ENCODE data around the gene RYR1.

The RYR1 gene

DNA sequence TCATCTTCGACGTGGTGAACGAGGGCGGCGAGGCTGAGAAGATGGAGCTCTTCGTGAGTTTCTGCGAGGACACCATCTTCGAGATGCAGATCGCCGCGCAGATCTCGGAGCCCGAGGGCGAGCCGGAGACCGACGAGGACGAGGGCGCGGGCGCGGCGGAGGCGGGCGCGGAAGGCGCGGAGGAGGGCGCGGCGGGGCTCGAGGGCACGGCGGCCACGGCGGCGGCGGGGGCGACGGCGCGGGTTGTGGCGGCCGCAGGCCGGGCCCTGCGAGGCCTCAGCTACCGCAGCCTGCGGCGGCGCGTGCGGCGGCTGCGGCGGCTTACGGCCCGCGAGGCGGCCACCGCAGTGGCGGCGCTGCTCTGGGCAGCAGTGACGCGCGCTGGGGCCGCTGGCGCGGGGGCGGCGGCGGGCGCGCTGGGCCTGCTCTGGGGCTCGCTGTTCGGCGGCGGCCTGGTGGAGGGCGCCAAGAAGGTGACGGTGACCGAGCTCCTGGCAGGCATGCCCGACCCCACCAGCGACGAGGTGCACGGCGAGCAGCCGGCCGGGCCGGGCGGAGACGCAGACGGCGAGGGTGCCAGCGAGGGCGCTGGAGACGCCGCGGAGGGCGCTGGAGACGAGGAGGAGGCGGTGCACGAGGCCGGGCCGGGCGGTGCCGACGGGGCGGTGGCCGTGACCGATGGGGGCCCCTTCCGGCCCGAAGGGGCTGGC is 131.6 kb downstream of the RYR1 start:
- Histone ChIP-seq H3K36me3 (ENCODE audit: insufficient read depth, low read length) (no peaks in the 10 kb centered on the region), H3K4me3 (ENCODE audit: low read depth in 1 of 2, low read length in 2 of 2) (no peak overlapping the region), H3K79me2 (ENCODE audit: insufficient read depth, low read length) (no peaks in the 10 kb centered on the region), H3K4me2 (ENCODE audit: insufficient read depth, low read length) (no peak overlapping the region), H3K27ac (ENCODE audit: low read length) (no peak overlapping the region), H3K4me1 (ENCODE audit: insufficient read depth, low read length) (no peaks in the 10 kb centered on the region), H3K27me3 (ENCODE audit: insufficient read depth, low read length, poor library complexity) (no peaks in the 10 kb centered on the region), H4K20me1 (ENCODE audit: insufficient read depth, low read length) (no peaks in the 10 kb centered on the region; the same call in 1 of the 2 replicates), H3K9ac (ENCODE audit: low read depth, low read length) (no peak overlapping the region), H2AFZ (ENCODE audit: low read depth, low read length) (no peak overlapping the region), H3K9me3 (ENCODE audit: insufficient read depth, low read length, severe bottlenecking) (no peaks in the 10 kb centered on the region)
- TF ChIP-seq, protein P1, sequence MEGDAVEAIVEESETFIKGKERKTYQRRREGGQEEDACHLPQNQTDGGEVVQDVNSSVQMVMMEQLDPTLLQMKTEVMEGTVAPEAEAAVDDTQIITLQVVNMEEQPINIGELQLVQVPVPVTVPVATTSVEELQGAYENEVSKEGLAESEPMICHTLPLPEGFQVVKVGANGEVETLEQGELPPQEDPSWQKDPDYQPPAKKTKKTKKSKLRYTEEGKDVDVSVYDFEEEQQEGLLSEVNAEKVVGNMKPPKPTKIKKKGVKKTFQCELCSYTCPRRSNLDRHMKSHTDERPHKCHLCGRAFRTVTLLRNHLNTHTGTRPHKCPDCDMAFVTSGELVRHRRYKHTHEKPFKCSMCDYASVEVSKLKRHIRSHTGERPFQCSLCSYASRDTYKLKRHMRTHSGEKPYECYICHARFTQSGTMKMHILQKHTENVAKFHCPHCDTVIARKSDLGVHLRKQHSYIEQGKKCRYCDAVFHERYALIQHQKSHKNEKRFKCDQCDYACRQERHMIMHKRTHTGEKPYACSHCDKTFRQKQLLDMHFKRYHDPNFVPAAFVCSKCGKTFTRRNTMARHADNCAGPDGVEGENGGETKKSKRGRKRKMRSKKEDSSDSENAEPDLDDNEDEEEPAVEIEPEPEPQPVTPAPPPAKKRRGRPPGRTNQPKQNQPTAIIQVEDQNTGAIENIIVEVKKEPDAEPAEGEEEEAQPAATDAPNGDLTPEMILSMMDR (IDR thresholded peaks at IDR 0.05; ENCODE audit: borderline replicate concordance, extremely low read depth, low read length, poor library complexity, severe bottlenecking), result no peak
- no peak for TF ChIP-seq EZH2 (IDR thresholded peaks at IDR 0.05; ENCODE audit: borderline replicate concordance, low read depth, low read length, severe bottlenecking)
- DNase-seq, result no peak
- no peak for ATAC-seq (ENCODE audit: insufficient read depth, low read depth)

DNA sequence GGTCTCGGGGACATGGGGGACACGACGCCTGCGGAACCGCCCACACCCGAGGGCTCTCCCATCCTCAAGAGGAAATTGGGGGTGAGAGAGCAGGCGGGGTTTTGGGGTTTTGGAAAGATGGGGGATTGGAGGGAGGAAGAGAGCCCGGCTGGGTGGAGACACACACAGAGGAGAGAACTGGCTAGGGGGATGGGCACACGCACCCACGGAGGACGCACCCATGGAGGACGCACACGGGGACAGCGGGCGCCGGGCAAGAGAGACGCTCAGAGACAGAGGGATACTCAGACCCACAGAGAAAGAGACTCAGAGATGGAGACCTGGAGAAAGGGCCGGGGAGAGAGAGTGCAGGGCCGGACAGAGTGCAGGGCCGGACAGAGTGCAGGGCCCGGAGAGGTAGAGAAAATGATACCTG is 132.2 kb downstream of the RYR1 start:
- H3K79me2 ChIP-seq (ENCODE audit: insufficient read depth, low read length), result no peaks in the 10 kb centered on the region
- TF ChIP-seq, protein P1 (IDR thresholded peaks at IDR 0.05; ENCODE audit: borderline replicate concordance, extremely low read depth, low read length, poor library complexity, severe bottlenecking), result no peak
- no peak overlapping the region for H3K4me2 ChIP-seq (ENCODE audit: insufficient read depth, low read length)
- no peak overlapping the region for H3K27ac ChIP-seq (ENCODE audit: low read length)
- DNase-seq (no peak), ATAC-seq (ENCODE audit: insufficient read depth, low read depth) (no peak)
- no peaks in the 10 kb centered on the region for H3K4me1 ChIP-seq (ENCODE audit: insufficient read depth, low read length)
- H3K4me3 ChIP-seq (ENCODE audit: low read depth in 1 of 2, low read length in 2 of 2), result no peak overlapping the region
- H3K27me3 ChIP-seq (ENCODE audit: insufficient read depth, low read length, poor library complexity), result no peaks in the 10 kb centered on the region
- H4K20me1 ChIP-seq (ENCODE audit: insufficient read depth, low read length), result no peaks in the 10 kb centered on the region; the same call in 1 of the 2 replicates
- no peaks in the 10 kb centered on the region for H3K9me3 ChIP-seq (ENCODE audit: insufficient read depth, low read length, severe bottlenecking)
- no peak overlapping the region for H2AFZ ChIP-seq (ENCODE audit: low read depth, low read length)
- no peaks in the 10 kb centered on the region for H3K36me3 ChIP-seq (ENCODE audit: insufficient read depth, low read length)
- H3K9ac ChIP-seq (ENCODE audit: low read depth, low read length), result no peak overlapping the region

DNA sequence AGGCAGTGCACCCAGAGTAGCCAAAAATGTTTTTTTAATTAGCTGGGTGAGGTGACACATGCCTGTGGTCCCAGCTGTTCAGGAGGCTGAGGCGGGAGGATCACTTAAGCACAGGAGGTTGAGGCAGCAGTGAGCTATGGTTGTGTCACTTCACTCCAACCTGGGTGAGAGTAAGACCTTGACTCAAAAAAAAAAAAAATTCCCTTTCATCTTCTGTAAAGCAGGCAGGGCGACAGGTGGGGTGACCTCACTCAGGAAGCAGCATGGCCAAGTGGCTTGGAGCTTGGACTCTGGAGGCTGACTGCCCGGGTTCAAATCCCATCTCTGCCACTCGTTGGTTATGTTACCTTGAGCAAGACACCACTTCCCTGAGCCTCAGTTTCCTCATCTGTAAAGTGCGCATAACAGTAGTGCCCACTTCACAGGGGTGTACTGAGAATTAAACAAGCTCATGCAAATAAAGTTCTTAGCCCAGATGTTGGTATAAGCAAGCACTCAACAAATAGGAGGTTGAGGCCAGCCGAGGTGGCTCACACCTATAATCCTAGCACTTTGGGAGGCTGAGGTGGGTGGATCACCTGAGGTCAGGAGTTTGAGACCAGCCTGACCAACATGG is 136.0 kb downstream of the RYR1 start:
- H3K9ac ChIP-seq (ENCODE audit: low read depth, low read length), result no peak overlapping the region
- H4K20me1 ChIP-seq (ENCODE audit: insufficient read depth, low read length), result no peaks in the 10 kb centered on the region; the same call in 1 of the 2 replicates
- DNase-seq (no peak), ATAC-seq (ENCODE audit: insufficient read depth, low read depth) (no peak)
- H2AFZ ChIP-seq (ENCODE audit: low read depth, low read length), result no peak overlapping the region
- no peak overlapping the region for H3K27ac ChIP-seq (ENCODE audit: low read length)
- H3K9me3 ChIP-seq (ENCODE audit: insufficient read depth, low read length, severe bottlenecking), result no peaks in the 10 kb centered on the region
- no peak overlapping the region for H3K4me2 ChIP-seq (ENCODE audit: insufficient read depth, low read length)
- no peaks in the 10 kb centered on the region for H3K27me3 ChIP-seq (ENCODE audit: insufficient read depth, low read length, poor library complexity)
- no peaks in the 10 kb centered on the region for H3K36me3 ChIP-seq (ENCODE audit: insufficient read depth, low read length)
- no peaks in the 10 kb centered on the region for H3K4me1 ChIP-seq (ENCODE audit: insufficient read depth, low read length)
- H3K79me2 ChIP-seq (ENCODE audit: insufficient read depth, low read length), result no peaks in the 10 kb centered on the region
- no peak for TF ChIP-seq EZH2 (IDR thresholded peaks at IDR 0.05; ENCODE audit: borderline replicate concordance, low read depth, low read length, severe bottlenecking)
- TF ChIP-seq, protein P1 (IDR thresholded peaks at IDR 0.05; ENCODE audit: borderline replicate concordance, extremely low read depth, low read length, poor library complexity, severe bottlenecking), result no peak
- no peak overlapping the region for H3K4me3 ChIP-seq (ENCODE audit: low read depth in 1 of 2, low read length in 2 of 2)

All from DND-41 (cell line).